A549 (cell line): ENCODE measurements around the gene UXS1. TPM values are rescaled to one million over a fixed set of nuclear protein-coding genes. Genes with fewer than 3 reads are reported as not detected.

ENCODE experiments used
- ATAC-seq, 2 experiments: fragments of 200-7000 bp in 1 of 2; fragments of >200 bp in 1 of 2; cut with Nextera tagmentation in 1 of 2; cut with Tn5 transposase in 1 of 2; 3 replicates each; pipeline versions ENCODE4 v1.8.0 to v1.9.1; 2018 to 2020; ENCODE audit warnings: mild to moderate bottlenecking in 1 of 2, moderate library complexity in 1 of 2
- CTCF ChIA-PET: fragments of 300-600 bp; sonication (Branson Sonifier 250); formaldehyde crosslinking; extraction: SDS; loops from one replicate; lab custom pipeline; 2021; ENCODE audit warnings: antibody characterized with exemption, inconsistent platforms; lab: Yijun Ruan, JAX
- POLR2A ChIA-PET: fragments of 350-600 bp; formaldehyde crosslinking; extraction: SDS; loops from one replicate; lab custom pipeline; 2021; ENCODE audit warnings: antibody characterized with exemption, inconsistent platforms; lab: Yijun Ruan, JAX
- DNase-seq, 2 experiments: peaks; one replicate each; pipeline versions ENCODE4 v3.0.0 to v3.0.0-alpha.2; 2011 to 2016; ENCODE audit warnings: low read depth in 1 of 2, low spot score in 1 of 2
- FAIRE-seq: peaks from 2 replicates; lab custom pipeline; 2011; peaks lifted over from hg19 to GRCh38; lab: Jason Lieb, UNC
- H3K27ac ChIP-seq, 2 experiments: fragments of >200 bp; sonication (Bioruptor Twin); formaldehyde crosslinking; 3 replicates each; pipeline ENCODE4 v1.5.1; 2016 to 2017
- H3K4me1 ChIP-seq: fragments of >200 bp; sonication (Bioruptor Twin); formaldehyde crosslinking; 3 replicates; pipeline ENCODE4 v1.6.1; 2016
- H3K4me2 ChIP-seq: fragments of >200 bp; sonication (Bioruptor Twin); formaldehyde crosslinking; 3 replicates; pipeline ENCODE4 v1.6.1; 2016
- H3K4me3 ChIP-seq: fragments of >200 bp; sonication (Bioruptor Twin); formaldehyde crosslinking; 3 replicates; pipeline ENCODE4 v1.5.1; 2016
- H3K9me3 ChIP-seq: fragments of >200 bp; sonication (Bioruptor Twin); formaldehyde crosslinking; 3 replicates; pipeline ENCODE4 v1.6.1; 2016
- BHLHE40 ChIP-seq: IDR thresholded peaks from 2 replicates; pipeline ENCODE4 v1.6.1; 2012; ENCODE audit warnings: low read depth, low read length, inconsistent platforms
- CBX2 ChIP-seq: fragments of 200-600 bp; sonication (generic); IDR thresholded peaks from 2 replicates; pipeline ENCODE4 v1.6.1; 2016; ENCODE audit warnings: low read depth, mild to moderate bottlenecking, borderline replicate concordance
- CBX8 ChIP-seq: fragments of 200-600 bp; sonication (generic); IDR thresholded peaks from 2 replicates; pipeline ENCODE4 v1.6.1; 2016
- CEBPB ChIP-seq, 2 experiments: fragments of >200 bp in 1 of 2; sonication (Bioruptor Twin) in 1 of 2; formaldehyde crosslinking in 1 of 2; IDR thresholded peaks; 2 replicates each; pipeline ENCODE4 v1.6.1; 2012 to 2016
- EHF ChIP-seq: fragments of 250-450 bp; sonication (Bioruptor Pico); IDR thresholded peaks from 2 replicates; pipeline ENCODE4 v1.5.0; 2020; ENCODE audit warnings: mild to moderate bottlenecking
- FOXS1 ChIP-seq: fragments of 250-450 bp; sonication (Bioruptor Pico); IDR thresholded peaks from 2 replicates; pipeline ENCODE4 v1.5.0; 2020; ENCODE audit warnings: mild to moderate bottlenecking, moderate library complexity
- GATA3 ChIP-seq: IDR thresholded peaks from 2 replicates; pipeline ENCODE4 v1.6.1; 2012; ENCODE audit warnings: borderline replicate concordance
- HDAC2 ChIP-seq: fragments of 200-600 bp; sonication (generic); IDR thresholded peaks from 2 replicates; pipeline ENCODE4 v1.6.1; 2016
- HOXB5 ChIP-seq: fragments of 250-450 bp; sonication (Bioruptor Pico); IDR thresholded peaks from 2 replicates; pipeline ENCODE4 v1.5.0; 2020; ENCODE audit warnings: mild to moderate bottlenecking, moderate library complexity
- JUN ChIP-seq, 2 experiments: fragments of >200 bp; sonication (Bioruptor Twin); formaldehyde crosslinking; IDR thresholded peaks; 2 replicates in 1 of 2; 3 replicates in 1 of 2; pipeline ENCODE4 v1.6.1; 2016 to 2017
- JUNB ChIP-seq: fragments of >200 bp; sonication (Bioruptor Twin); formaldehyde crosslinking; IDR thresholded peaks from 2 replicates; pipeline ENCODE4 v1.6.1; 2016
- KDM1A ChIP-seq: fragments of 200-600 bp; sonication (generic); IDR thresholded peaks from 2 replicates; pipeline ENCODE4 v1.6.1; 2016; ENCODE audit warnings: low read depth, mild to moderate bottlenecking
- KDM5A ChIP-seq: fragments of 200-600 bp; sonication (generic); IDR thresholded peaks from 2 replicates; pipeline ENCODE4 v1.6.1; 2016; ENCODE audit warnings: antibody characterized with exemption, mild to moderate bottlenecking
- MAZ ChIP-seq: fragments of 150-350 bp; IDR thresholded peaks from 2 replicates; pipeline ENCODE4 v1.6.1; 2014; ENCODE audit warnings: antibody characterized with exemption, low read depth, low read length, borderline replicate concordance
- MYC ChIP-seq: IDR thresholded peaks from 2 replicates; pipeline ENCODE4 v1.6.1; 2012; ENCODE audit warnings: mild to moderate bottlenecking, inconsistent platforms, low read length, improper control_type of control experiment, borderline replicate concordance
- NFE2L2 ChIP-seq: fragments of 150-350 bp; conservative IDR thresholded peaks from 2 replicates; pipeline ENCODE4 v1.6.1; 2014; ENCODE audit warnings: low read length
- NPAS2 ChIP-seq: fragments of 250-450 bp; sonication (Bioruptor Pico); IDR thresholded peaks from 2 replicates; pipeline ENCODE4 v1.8.0; 2022; ENCODE audit warnings: mild to moderate bottlenecking, moderate library complexity, borderline replicate concordance
- POLR2A ChIP-seq: IDR thresholded peaks from 2 replicates; pipeline ENCODE4 v1.6.1; 2012; ENCODE audit warnings: mild to moderate bottlenecking, low read length
- RARB ChIP-seq: fragments of 250-450 bp; sonication (Bioruptor Pico); IDR thresholded peaks from 2 replicates; pipeline ENCODE4 v1.8.0; 2021; ENCODE audit warnings: mild to moderate bottlenecking, moderate library complexity
- RFX5 ChIP-seq: fragments of 450-650 bp; IDR thresholded peaks from 2 replicates; pipeline ENCODE4 v1.7.1; 2014; ENCODE audit warnings: antibody characterized with exemption, mild to moderate bottlenecking, moderate library complexity
- ZFP36 ChIP-seq: fragments of 450-650 bp; IDR thresholded peaks from 2 replicates; pipeline ENCODE4 v1.6.1; 2014; ENCODE audit warnings: borderline replicate concordance; ENCODE audit not compliant: partially characterized antibody
- ZNF302 ChIP-seq: fragments of 250-450 bp; sonication (Bioruptor Pico); IDR thresholded peaks from 2 replicates; pipeline ENCODE4 v1.9.0; 2021; ENCODE audit warnings: inconsistent platforms, mild to moderate bottlenecking, moderate library complexity
- WGBS: methylation state at CpG from one replicate; pipeline ENCODE4 v1.1.6; 2017; ENCODE audit errors: missing lambda C conversion rate; 5-methylcytosine and 5-hydroxymethylcytosine counted together
- polyA plus RNA-seq, 4 experiments: library from polyadenylated mRNA; depleted of rRNA in 3 of 4; stranded (reverse); fragments of >200 nt; fragmentation: RNase III in 1 of 4; extraction: RNeasy Plus Mini Kit Qiagen cat#74134 plus additional on column Dnase treatment in 1 of 4; gene quantifications; 2 replicates in 3 of 4; 3 replicates in 1 of 4; pipeline ENCODE4 v1.2.3, GENCODE V29; 2011 to 2017
- TF ChIP-seq, protein P1 (sequence below): fragments of 450-650 bp; IDR thresholded peaks from 2 replicates; pipeline ENCODE4 v1.6.1; 2014; ENCODE audit warnings: antibody characterized with exemption
- TF ChIP-seq, protein P2 (sequence below): fragments of >200 bp; sonication (Bioruptor Twin); formaldehyde crosslinking; IDR thresholded peaks from 3 replicates; pipeline ENCODE4 v1.5.1; 2016
- TF ChIP-seq, protein P3 (sequence below): fragments of >200 bp; sonication (Bioruptor Twin); formaldehyde crosslinking; IDR thresholded peaks from 2 replicates; pipeline ENCODE4 v1.6.1; 2016
- TF ChIP-seq, protein P4 (sequence below): IDR thresholded peaks from 2 replicates; pipeline ENCODE4 v1.6.1; 2012; ENCODE audit warnings: low read depth, borderline replicate concordance
- TF ChIP-seq, protein P5 (sequence below): fragments of 250-450 bp; sonication (Bioruptor Pico); IDR thresholded peaks from 2 replicates; pipeline ENCODE4 v1.5.0; 2021; ENCODE audit warnings: mild to moderate bottlenecking, moderate library complexity, borderline replicate concordance
- TF ChIP-seq, protein P6 (sequence below): IDR thresholded peaks from 2 replicates; pipeline ENCODE4 v1.6.1; 2012
- TF ChIP-seq, protein P7 (sequence below): IDR thresholded peaks from 2 replicates; pipeline ENCODE4 v1.6.1; 2012

The UXS1 gene
- polyA plus RNA-seq, 2 of the 4 experiments (the other 2 are of a cell fraction): 50.5 to 53.2 TPM

DNA sequence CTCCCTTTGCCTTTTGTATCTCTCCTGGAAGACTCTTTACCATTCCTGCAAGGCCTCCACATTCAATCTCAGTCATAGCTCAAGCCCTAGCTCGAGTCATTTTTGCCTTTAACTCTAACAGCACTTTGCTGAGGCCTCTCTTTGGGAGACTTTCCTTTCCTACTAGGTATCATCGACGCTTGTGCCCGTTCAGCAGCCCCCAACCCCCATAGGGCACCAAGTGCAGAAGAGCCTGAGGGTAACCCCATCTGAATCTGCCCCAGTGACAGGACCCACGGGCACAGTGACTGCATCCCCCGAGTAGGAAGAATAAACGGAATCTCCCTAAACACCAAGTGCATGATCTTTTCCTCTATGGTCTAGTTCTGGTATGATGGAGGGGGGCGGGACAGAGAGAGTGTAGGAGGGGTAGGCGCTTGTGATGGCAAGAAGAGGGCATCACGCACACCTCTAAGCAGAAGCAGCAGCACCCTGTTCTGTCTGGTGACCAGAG, 66.3 kb downstream of the UXS1 start:
- peak overlapping the region; percentile 22; the same call in 2 of the 3 replicates for H3K4me2 ChIP-seq
- DNase-seq: no peak
- no peak overlapping the region for H3K27ac ChIP-seq
- no peak overlapping the region for H3K4me3 ChIP-seq
- 89% methylated on average over 10 of the region's 10 CpGs for whole genome bisulfite sequencing
- peaks cover 28% of the 10 kb centered on the region for H3K4me1 ChIP-seq
- CTCF ChIA-PET: interaction anchor here (1.0 kb wide), 1 partner anchor 22 kb away, joined by 3 read pairs; no protein-coding TSS in a partner anchor
- no peak for FAIRE-seq
- no peak for ATAC-seq
- POLR2A ChIA-PET: no interaction called here
- no peaks in the 10 kb centered on the region for H3K9me3 ChIP-seq
- TF ChIP-seq, protein P1, sequence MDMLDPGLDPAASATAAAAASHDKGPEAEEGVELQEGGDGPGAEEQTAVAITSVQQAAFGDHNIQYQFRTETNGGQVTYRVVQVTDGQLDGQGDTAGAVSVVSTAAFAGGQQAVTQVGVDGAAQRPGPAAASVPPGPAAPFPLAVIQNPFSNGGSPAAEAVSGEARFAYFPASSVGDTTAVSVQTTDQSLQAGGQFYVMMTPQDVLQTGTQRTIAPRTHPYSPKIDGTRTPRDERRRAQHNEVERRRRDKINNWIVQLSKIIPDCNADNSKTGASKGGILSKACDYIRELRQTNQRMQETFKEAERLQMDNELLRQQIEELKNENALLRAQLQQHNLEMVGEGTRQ: no peak
- TF ChIP-seq, protein P2, sequence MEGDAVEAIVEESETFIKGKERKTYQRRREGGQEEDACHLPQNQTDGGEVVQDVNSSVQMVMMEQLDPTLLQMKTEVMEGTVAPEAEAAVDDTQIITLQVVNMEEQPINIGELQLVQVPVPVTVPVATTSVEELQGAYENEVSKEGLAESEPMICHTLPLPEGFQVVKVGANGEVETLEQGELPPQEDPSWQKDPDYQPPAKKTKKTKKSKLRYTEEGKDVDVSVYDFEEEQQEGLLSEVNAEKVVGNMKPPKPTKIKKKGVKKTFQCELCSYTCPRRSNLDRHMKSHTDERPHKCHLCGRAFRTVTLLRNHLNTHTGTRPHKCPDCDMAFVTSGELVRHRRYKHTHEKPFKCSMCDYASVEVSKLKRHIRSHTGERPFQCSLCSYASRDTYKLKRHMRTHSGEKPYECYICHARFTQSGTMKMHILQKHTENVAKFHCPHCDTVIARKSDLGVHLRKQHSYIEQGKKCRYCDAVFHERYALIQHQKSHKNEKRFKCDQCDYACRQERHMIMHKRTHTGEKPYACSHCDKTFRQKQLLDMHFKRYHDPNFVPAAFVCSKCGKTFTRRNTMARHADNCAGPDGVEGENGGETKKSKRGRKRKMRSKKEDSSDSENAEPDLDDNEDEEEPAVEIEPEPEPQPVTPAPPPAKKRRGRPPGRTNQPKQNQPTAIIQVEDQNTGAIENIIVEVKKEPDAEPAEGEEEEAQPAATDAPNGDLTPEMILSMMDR: no peak
- TF ChIP-seq GATA3 (no peak), JUN (IDR thresholded peaks at IDR 0.05) (no peak), MAZ (no peak), EHF (CRISPR knock-in tag) (no peak), CEBPB (IDR thresholded peaks at IDR 0.05) (no peak), ZNF302 (no peak), POLR2A (no peak), CBX8 (no peak), RARB (CRISPR knock-in tag) (no peak), ZFP36 (no peak)
- TF ChIP-seq, protein P3, sequence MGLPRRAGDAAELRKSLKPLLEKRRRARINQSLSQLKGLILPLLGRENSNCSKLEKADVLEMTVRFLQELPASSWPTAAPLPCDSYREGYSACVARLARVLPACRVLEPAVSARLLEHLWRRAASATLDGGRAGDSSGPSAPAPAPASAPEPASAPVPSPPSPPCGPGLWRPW: no peak
- TF ChIP-seq, protein P4, sequence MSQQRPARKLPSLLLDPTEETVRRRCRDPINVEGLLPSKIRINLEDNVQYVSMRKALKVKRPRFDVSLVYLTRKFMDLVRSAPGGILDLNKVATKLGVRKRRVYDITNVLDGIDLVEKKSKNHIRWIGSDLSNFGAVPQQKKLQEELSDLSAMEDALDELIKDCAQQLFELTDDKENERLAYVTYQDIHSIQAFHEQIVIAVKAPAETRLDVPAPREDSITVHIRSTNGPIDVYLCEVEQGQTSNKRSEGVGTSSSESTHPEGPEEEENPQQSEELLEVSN: no peak
- TF ChIP-seq, all 56 proteins: peak for 0

DNA sequence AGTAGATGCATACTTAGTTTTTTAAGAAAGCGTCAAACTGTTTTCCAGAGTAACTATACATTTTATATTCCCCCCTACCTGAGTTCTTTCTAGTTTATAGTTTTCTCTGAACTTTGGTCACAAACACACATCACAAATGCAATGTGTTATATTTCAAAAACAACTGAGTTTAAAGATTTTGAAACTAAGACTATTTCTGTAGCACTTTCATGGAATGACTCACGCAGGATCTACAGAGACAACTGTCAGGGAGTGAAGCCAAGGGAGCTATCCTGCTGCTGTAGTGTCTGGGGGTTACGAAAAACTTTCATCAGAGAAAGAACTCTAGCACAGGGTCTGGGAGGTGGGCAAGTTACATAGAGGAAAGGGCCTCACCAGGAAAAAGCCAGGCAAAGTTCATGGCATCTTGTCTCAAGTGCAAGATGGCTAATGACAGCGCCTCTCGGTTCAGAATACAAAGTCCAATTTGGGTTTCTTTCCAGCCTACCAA, 66.8 kb downstream of the UXS1 start:
- no peak overlapping the region for H3K4me3 ChIP-seq
- ChIA-PET CTCF (interaction anchor here (1.0 kb wide), 1 partner anchor 22 kb away, joined by 3 read pairs; no protein-coding TSS in a partner anchor), POLR2A (no interaction called here)
- H3K27ac ChIP-seq: no peak overlapping the region
- H3K4me2 ChIP-seq: peak overlapping the region; percentile 22; the same call in 2 of the 3 replicates
- FAIRE-seq: no peak
- peaks cover 28% of the 10 kb centered on the region for H3K4me1 ChIP-seq
- ATAC-seq: no peak
- no peak for DNase-seq
- H3K9me3 ChIP-seq: no peaks in the 10 kb centered on the region
- TF ChIP-seq JUNB (no peak), KDM1A (no peak)
- 86% methylated on average over 5 of the region's 5 CpGs for WGBS

DNA sequence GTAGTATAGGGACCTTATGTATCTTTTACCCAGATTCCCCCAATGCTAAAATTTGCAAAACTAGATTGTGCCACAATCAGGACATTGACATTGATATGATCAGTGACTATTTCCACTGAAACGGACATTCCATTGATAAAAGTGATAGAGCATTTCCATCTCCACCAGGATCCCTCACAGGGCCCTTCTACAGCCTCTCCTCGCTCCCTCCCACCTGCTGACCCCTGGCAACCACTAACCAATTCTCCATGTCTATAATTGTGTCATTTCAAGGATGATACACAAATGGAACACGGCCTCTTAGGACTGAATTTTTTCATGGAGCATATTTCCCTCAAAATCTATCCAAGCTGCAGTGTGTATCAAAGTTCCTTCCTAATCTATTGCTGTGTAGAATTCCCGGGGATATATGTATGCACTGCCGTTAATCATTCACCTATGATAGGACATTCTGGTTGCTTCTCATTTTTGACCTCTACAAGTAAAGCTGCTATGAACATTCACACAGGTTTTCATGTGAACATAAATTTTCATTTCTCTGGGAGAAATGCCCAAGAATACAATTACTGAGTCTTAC, 67.3 kb downstream of the UXS1 start:
- DNase-seq (no peak), ATAC-seq (no peak), FAIRE-seq (no peak)
- ChIA-PET POLR2A (no interaction called here), CTCF (no interaction called here)
- 71% methylated on average over 5 of the region's 5 CpGs for WGBS
- Histone ChIP-seq H3K4me3 (no peak overlapping the region), H3K4me1 (peaks cover 28% of the 10 kb centered on the region), H3K9me3 (no peaks in the 10 kb centered on the region), H3K27ac (no peak overlapping the region), H3K4me2 (peak overlapping the region; percentile 22; the same call in 2 of the 3 replicates)
- TF ChIP-seq FOXS1 (CRISPR knock-in tag) (no peak), BHLHE40 (no peak), HDAC2 (no peak), POLR2A (no peak), NFE2L2 (no peak), HOXB5 (CRISPR knock-in tag) (no peak), KDM5A (no peak), RFX5 (no peak), CBX2 (no peak), GATA3 (no peak), NPAS2 (no peak), MYC (no peak)
- TF ChIP-seq, protein P5, sequence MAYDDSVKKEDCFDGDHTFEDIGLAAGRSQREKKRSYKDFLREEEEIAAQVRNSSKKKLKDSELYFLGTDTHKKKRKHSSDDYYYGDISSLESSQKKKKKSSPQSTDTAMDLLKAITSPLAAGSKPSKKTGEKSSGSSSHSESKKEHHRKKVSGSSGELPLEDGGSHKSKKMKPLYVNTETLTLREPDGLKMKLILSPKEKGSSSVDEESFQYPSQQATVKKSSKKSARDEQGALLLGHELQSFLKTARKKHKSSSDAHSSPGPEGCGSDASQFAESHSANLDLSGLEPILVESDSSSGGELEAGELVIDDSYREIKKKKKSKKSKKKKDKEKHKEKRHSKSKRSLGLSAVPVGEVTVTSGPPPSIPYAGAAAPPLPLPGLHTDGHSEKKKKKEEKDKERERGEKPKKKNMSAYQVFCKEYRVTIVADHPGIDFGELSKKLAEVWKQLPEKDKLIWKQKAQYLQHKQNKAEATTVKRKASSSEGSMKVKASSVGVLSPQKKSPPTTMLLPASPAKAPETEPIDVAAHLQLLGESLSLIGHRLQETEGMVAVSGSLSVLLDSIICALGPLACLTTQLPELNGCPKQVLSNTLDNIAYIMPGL (CRISPR knock-in tag): no peak
- TF ChIP-seq, protein P6, sequence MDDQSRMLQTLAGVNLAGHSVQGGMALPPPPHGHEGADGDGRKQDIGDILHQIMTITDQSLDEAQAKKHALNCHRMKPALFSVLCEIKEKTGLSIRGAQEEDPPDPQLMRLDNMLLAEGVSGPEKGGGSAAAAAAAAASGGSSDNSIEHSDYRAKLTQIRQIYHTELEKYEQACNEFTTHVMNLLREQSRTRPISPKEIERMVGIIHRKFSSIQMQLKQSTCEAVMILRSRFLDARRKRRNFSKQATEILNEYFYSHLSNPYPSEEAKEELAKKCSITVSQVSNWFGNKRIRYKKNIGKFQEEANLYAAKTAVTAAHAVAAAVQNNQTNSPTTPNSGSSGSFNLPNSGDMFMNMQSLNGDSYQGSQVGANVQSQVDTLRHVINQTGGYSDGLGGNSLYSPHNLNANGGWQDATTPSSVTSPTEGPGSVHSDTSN: no peak
- TF ChIP-seq, protein P7, sequence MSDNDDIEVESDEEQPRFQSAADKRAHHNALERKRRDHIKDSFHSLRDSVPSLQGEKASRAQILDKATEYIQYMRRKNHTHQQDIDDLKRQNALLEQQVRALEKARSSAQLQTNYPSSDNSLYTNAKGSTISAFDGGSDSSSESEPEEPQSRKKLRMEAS: no peak
